ENCODE data around the gene FOXI2.

Gene FOXI2

DNA sequence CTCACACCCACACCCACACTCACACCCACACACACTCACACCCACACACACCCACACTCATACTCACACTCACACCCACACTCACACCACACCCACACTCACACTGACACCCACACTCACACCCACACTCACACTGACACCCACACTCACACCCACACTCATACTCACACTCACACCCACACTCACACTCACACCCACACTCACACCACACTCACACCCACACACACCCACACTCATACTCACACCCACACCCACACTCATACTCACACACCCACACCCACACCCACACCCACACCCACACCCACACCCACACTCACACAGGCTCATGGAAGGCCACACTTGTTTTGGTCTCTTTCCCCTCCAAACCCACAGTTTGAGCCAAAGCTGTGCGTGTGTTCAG lies 2.9 kb downstream of the FOXI2 start:
- DNase-seq (ENCODE audit: low spot score), result no peak
- in situ Hi-C loops (cut with MboI; ENCODE audit: low pct_unique_long_range_greater_than_20kb, low sequenced_read_pairs, unreplicated experiment), result no loop called here
- TF ChIP-seq, protein P1, sequence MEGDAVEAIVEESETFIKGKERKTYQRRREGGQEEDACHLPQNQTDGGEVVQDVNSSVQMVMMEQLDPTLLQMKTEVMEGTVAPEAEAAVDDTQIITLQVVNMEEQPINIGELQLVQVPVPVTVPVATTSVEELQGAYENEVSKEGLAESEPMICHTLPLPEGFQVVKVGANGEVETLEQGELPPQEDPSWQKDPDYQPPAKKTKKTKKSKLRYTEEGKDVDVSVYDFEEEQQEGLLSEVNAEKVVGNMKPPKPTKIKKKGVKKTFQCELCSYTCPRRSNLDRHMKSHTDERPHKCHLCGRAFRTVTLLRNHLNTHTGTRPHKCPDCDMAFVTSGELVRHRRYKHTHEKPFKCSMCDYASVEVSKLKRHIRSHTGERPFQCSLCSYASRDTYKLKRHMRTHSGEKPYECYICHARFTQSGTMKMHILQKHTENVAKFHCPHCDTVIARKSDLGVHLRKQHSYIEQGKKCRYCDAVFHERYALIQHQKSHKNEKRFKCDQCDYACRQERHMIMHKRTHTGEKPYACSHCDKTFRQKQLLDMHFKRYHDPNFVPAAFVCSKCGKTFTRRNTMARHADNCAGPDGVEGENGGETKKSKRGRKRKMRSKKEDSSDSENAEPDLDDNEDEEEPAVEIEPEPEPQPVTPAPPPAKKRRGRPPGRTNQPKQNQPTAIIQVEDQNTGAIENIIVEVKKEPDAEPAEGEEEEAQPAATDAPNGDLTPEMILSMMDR (IDR thresholded peaks at IDR 0.05; ENCODE audit: extremely low read depth, insufficient read depth, missing control alignments), result no peak

DNA sequence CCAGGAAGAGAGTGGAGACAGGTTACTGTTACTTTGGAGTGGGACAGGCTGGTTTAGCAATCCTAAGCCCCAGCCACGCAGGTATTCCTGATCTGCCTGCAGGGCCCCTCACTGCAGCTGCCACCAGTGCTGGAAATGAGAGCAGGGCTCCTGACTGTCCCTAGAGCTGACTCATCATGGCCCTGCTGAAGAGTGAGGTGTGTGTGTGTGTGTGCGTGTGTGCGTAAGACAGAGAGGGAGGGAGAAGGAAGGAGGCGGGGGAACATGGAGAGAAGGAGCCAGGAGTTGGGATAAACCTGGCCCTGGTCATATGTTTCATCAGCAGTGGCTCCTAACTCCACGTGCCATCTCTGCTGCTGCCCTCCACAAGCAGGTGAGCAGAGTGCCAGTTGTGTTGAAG lies 3.6 kb downstream of the FOXI2 start:
- TF ChIP-seq, protein P1 (IDR thresholded peaks at IDR 0.05; ENCODE audit: extremely low read depth, insufficient read depth, missing control alignments), result no peak
- in situ Hi-C loops (cut with MboI; ENCODE audit: low pct_unique_long_range_greater_than_20kb, low sequenced_read_pairs, unreplicated experiment), result no loop called here
- no peak for DNase-seq (ENCODE audit: low spot score)

DNA sequence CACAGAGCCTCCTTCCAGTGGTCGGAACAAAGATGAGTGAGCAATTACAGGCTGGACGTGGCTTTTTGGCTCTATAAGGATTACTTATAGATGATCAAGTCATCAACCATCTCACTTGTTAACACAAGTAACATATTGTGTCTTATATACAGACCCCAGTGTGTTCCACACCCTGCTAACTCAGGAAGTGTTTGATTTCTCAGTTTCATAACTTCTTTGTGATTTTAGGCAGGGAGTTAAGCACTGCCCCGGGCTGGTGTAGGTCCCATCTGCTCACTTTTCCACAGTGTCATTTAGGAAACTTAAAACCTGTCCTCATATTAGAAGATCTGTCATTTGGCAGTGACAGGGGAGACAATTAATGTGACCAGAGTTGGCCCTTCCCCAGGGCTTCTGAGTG lies 6.2 kb downstream of the FOXI2 start:
- DNase-seq (ENCODE audit: low spot score), result no peak
- TF ChIP-seq, protein P1 (IDR thresholded peaks at IDR 0.05; ENCODE audit: extremely low read depth, insufficient read depth, missing control alignments), result no peak
- in situ Hi-C loops (cut with MboI; ENCODE audit: low pct_unique_long_range_greater_than_20kb, low sequenced_read_pairs, unreplicated experiment), result no loop called here

DNA sequence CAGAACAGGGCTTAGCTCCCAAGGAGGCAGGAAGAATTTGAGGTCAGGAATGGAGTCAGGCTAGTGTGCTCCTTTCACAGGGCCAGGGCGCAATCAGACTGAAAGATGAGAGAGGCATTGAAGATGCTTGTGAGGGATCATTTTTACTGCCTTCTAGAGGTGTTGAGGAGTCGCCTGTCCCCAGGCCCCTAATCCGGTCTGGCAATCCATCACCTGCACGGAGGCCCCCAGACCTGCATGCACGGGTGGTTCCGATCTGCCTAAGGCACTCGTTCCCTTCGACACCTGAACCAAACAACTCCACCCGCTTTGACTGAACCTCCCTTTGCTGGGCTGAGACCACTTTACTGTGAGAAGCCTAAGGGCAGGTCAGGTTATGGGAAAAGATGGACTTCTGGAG lies 8.0 kb downstream of the FOXI2 start:
- no peak for DNase-seq (ENCODE audit: low spot score)
- in situ Hi-C loops (cut with MboI; ENCODE audit: low pct_unique_long_range_greater_than_20kb, low sequenced_read_pairs, unreplicated experiment), result no loop called here
- TF ChIP-seq, protein P1 (IDR thresholded peaks at IDR 0.05; ENCODE audit: extremely low read depth, insufficient read depth, missing control alignments), result no peak

DNA sequence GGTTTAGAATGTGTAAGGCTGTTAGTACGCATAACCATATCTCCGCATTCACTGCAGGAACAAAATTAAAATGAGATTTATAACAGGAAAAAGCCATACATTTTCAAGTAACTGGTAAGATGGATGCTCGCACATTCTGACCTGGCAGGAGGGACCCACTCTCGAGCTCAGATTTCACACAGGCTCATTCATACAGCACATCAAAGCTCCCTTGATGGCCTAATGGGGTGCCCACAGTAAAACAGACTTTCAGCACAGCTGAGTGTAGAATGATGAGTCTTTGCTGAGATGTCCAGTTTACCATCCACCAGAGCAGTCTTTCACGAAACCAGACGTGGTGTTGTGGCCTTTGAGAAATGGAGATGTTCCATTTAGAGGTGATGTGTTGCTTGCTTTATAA lies 8.9 kb downstream of the FOXI2 start:
- TF ChIP-seq, protein P1 (IDR thresholded peaks at IDR 0.05; ENCODE audit: extremely low read depth, insufficient read depth, missing control alignments), result no peak
- in situ Hi-C loops (cut with MboI; ENCODE audit: low pct_unique_long_range_greater_than_20kb, low sequenced_read_pairs, unreplicated experiment), result no loop called here
- no peak for DNase-seq (ENCODE audit: low spot score)

DNA sequence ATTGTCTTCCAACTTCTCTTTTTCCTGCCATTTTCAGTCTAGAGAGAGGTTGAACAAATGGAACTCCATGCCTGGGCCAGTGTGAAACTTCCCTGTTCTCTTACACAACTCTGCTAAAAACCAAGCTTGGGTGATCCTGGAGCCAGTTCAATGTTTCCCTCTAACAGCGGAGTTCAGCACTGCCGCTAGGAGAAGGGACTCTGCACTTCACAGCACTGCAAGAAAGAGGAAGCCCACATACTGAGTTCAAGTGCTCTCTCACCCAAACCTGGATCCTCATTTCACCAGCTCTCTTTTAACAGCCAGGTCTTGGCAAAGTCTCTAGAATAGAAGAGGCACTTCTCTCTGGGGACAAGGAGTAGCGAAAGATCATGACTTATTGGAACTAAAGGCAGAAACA lies 18.8 kb downstream of the FOXI2 start:
- in situ Hi-C loops (cut with MboI; ENCODE audit: low pct_unique_long_range_greater_than_20kb, low sequenced_read_pairs, unreplicated experiment), result no loop called here
- TF ChIP-seq, protein P1 (IDR thresholded peaks at IDR 0.05; ENCODE audit: extremely low read depth, insufficient read depth, missing control alignments), result no peak
- DNase-seq (ENCODE audit: low spot score), result no peak

DNA sequence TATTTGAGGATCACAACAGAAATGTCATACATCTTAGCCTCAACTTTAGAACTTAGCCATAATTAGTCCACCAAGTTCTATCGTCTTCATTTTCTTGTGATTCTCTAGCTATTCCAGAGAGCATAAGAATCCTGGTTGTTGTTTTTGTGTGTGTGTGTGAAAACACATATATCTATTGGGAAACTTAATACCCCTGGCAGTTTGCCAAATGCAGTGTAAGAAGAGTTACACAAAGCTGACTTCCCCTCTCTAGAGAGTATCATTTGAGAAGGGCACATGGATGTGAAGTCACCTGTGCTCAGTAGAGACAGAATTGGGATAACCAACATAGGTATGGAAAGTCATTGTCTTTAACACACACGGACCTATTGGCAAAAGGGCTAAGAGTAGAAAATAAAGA lies 19.3 kb downstream of the FOXI2 start:
- TF ChIP-seq, protein P1 (IDR thresholded peaks at IDR 0.05; ENCODE audit: extremely low read depth, insufficient read depth, missing control alignments), result no peak
- in situ Hi-C loops (cut with MboI; ENCODE audit: low pct_unique_long_range_greater_than_20kb, low sequenced_read_pairs, unreplicated experiment), result no loop called here
- DNase-seq (ENCODE audit: low spot score), result no peak
